Mucosa of gallbladder (tissue), 1 donor: ENCODE results near the gene SLC24A3. TPM values are rescaled to one million over a fixed set of nuclear protein-coding genes. Genes with fewer than 3 reads are reported as not detected.
A peak's percentile ranks its signal among the peaks of the same experiment; 100 is the strongest.
"Not testable (repeated sequence)": the region's sequence is repeated elsewhere in the genome, so short reads cannot be mapped to it uniquely, and the experiment has no call there.

Experiments used
- DNase-seq: peaks from one replicate; pipeline ENCODE4 v3.0.0-alpha.2; 2020; ENCODE audit warnings: low spot score
- total RNA-seq: library from RNA; stranded (reverse); gene quantifications from one replicate; pipeline ENCODE4 v1.2.1, GENCODE V29; 2021
- donor health status: DM: no; HTN: no; CAD: no.

The SLC24A3 gene
- total RNA-seq, 1 donor from 2014 or later, result 19.9 TPM

GRCh38 chr20:19621072-19621471 is 408.6 kb downstream of the SLC24A3 start:
- no peak for DNase-seq

- DNase-seq, result no peak
These were observed 412.0 kb downstream of the SLC24A3 start for GRCh38 chr20:19624221-19624965.

- DNase-seq, result no peak
These were observed 413.0 kb downstream of the SLC24A3 start for GRCh38 chr20:19625426-19625825.

- DNase-seq, result peak; percentile 34
These were observed 414.5 kb downstream of the SLC24A3 start for GRCh38 chr20:19626896-19627295.

GRCh38 chr20:19628570-19629134 is 416.2 kb downstream of the SLC24A3 start:
- peak; percentile 75 for DNase-seq

- peak; percentile 78 for DNase-seq
These were observed 419.0 kb downstream of the SLC24A3 start for GRCh38 chr20:19631410-19631809.

GRCh38 chr20:19633985-19634384 is 421.5 kb downstream of the SLC24A3 start:
- no peak for DNase-seq

GRCh38 chr20:19639471-19640045 is 427.1 kb downstream of the SLC24A3 start:
- DNase-seq, result not testable (repeated sequence)

- DNase-seq, result no peak
These were observed 430.4 kb downstream of the SLC24A3 start for GRCh38 chr20:19642860-19643259.

GRCh38 chr20:19644085-19644484 is 431.6 kb downstream of the SLC24A3 start:
- no peak for DNase-seq

DNA sequence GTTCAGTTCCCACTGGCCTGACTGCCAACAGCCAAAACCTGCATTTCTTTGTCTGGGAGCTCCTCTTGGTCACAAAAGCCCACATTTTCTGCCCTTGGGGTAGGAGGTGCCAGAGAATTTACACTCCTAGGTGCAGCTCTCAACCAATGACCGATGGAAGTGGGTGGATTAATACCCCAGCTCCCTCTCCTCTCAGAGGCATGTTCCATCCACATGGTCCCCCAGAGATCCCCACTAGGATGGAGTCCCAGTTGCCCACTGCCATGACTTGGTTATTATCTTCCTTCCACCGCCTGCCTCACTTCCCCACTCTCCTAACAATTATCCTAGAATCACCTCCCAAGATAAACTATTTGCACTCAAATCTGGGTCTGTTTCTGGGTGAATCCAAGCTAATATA is 434.5 kb downstream of the SLC24A3 start:
- DNase-seq, result no peak

GRCh38 chr20:19648024-19648423 is 435.6 kb downstream of the SLC24A3 start:
- no peak for DNase-seq

DNA sequence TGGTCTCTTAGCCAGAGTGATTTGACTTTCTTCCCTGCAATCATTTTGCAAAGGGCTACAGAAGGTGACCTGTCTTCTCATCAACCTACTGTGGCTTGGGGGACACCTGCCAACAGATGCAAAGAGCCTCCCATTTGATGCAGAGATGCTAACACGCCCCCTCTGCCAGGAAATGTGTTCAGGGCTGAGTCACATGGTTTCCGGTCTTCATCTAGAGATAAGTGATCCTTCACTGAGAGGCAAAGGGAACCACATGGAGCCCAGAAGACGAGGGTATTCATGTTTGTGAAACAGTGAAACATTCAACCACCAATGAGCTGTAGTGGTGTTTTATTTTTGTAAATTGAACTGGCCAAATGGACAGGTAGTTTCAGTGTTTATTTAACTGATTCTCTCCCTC is 436.6 kb downstream of the SLC24A3 start:
- no peak for DNase-seq

DNA sequence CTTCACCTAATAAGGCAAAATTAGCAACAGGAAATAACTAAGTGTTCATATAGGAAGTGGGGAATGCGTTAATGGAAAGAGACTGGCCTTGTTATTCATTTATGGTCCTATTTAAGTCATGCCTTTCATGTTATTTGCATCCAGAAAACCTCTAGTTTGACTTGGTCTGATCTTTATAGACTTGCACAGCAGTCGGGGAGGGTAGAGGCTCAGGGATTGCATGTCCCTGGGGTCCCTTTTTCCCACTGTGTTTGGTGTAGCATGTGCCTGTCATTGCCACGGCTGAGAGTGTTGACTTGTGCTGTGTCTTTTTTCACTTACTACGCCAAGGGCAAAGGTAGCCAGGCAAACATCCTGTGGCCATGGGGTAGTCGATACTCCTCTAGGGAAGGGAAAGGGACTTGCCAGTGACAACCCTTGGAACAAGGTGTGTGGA is 440.2 kb downstream of the SLC24A3 start:
- peak; percentile 29 for DNase-seq

- peak; percentile 25 for DNase-seq
These were observed 440.9 kb downstream of the SLC24A3 start for GRCh38 chr20:19653327-19653726.

- DNase-seq, result no peak
These were observed 442.5 kb downstream of the SLC24A3 start for GRCh38 chr20:19654921-19655320.

GRCh38 chr20:19658137-19658536 is 445.7 kb downstream of the SLC24A3 start:
- DNase-seq, result no peak

DNA sequence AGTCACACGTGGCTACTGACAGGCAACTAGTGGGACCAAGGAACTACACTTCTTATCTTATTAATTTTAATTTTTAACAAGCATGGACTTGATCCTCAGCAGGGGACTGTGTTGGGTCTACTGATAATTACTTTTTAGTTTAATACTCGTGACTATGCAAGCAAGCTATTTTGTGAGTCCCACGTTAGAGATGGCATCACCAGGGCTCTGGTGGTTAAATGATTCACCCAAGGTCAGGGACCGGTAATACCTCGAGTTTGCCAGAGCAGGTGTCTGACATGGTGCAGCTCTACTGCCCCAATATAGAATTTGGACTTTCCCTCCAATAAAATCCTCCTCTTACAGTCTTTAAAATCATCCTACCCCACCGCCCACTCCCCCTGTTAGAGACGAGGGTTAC is 447.0 kb downstream of the SLC24A3 start:
- DNase-seq, result peak; percentile 60

- no peak for DNase-seq
These were observed 448.5 kb downstream of the SLC24A3 start for GRCh38 chr20:19660808-19661378.

DNA sequence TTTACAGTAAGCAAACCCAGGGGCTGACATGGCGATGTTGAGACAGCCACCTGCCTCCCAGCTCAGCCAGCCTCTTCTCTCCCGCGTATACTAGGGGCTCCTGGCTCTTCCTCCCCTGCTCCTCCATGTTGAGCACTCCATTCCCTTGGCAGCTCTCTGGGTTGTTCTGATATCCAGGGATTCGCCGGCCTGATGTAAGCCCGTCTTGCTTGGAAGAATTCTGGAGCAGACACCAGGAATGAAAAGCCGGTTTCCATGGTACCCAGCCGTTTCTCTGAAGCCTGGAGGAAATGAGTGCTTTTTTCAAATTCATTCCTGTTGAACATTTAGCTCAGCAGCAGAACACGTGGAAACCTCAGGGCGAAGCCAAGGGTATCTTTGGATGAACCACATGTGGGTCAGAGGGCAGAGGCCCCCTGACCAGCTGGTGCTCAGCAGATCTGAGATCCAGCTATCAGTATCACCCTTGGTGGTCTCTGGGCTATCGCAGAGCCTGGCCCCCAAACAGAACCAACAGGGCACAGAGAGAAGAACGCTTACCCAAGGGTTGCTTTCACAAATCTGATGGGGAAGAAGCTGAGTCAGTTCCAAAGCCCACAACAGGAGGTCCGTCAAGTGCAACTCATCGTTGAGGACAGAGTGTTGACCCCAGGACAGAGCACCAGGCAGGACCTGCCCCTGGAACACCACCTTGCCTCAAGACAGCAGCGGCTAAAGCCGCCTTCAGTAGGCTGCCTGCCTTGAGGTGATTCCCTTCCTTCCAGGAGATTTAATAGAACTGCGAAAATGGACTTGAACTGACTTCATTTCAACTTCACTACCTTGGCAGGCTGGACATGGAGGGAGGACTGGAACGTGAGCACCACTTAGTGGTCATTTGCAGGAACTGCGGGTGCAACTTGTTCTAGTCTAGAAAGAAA is 449.5 kb downstream of the SLC24A3 start:
- peak; percentile 73 for DNase-seq

- no peak for DNase-seq
These were observed 450.2 kb downstream of the SLC24A3 start for GRCh38 chr20:19662637-19662995.

DNA sequence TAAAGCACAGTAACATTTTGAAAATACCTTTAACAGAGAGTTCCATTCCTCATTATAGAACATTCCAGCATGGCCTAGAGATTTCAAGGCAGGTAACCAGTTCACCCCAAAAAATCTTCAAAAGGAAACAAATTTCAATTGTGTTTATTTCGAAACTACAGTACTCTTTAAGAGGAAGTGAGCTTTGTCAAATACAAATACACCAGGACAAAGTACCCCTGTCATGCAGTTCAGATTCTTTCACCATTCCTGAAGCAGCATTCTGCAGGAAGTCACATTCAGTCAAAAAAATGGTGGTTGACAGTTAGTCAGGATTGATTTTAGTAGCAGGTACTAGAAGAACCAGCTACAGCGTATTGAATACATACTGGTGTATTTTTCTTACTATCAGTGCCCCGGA is 456.0 kb downstream of the SLC24A3 start:
- DNase-seq, result no peak
